Bronchial epithelial cell (primary cell): Measurements from ENCODE around the gene CD164L2. TPM values are rescaled to one million over a fixed set of nuclear protein-coding genes. Genes with fewer than 3 reads are reported as not detected.

Experiments
- DNase-seq: peaks from one replicate; pipeline ENCODE4 v3.0.0-alpha.2; 2010; ENCODE audit warnings: low read depth
- FAIRE-seq: peaks from 2 replicates; lab custom pipeline; 2011; peaks lifted over from hg19 to GRCh38; lab: Jason Lieb, UNC
- H3K27me3 ChIP-seq: 2 replicates; pipeline ENCODE4 v1.5.1; 2011; ENCODE audit warnings: low read length; ENCODE audit not compliant: control insufficient read depth, insufficient read depth
- H3K36me3 ChIP-seq: 2 replicates; pipeline ENCODE4 v1.5.1; 2011; ENCODE audit warnings: low read length; ENCODE audit not compliant: control insufficient read depth, insufficient read depth
- H3K4me3 ChIP-seq: 2 replicates; pipeline ENCODE4 v1.5.1; 2011; ENCODE audit warnings: mild to moderate bottlenecking, low read depth, low read length, control low read depth
- CTCF ChIP-seq: IDR thresholded peaks from 2 replicates; pipeline ENCODE4 v1.5.1; 2011; ENCODE audit warnings: mild to moderate bottlenecking, moderate library complexity, low read length, control low read depth, inconsistent platforms; ENCODE audit not compliant: insufficient read depth, severe bottlenecking
- total RNA-seq: library from RNA; depleted of rRNA; stranded (reverse); fragments of >200 nt; gene quantifications from 2 replicates; pipeline ENCODE4 v1.2.1, GENCODE V29; 2014

CD164L2 gene
- total RNA-seq, 1 donor from 2014 or later, result 1.1 TPM

- peak; percentile 91 for TF ChIP-seq CTCF
- peak; percentile 28 for FAIRE-seq
- Histone ChIP-seq H3K36me3 (peaks cover 44% of the 10 kb centered on the region), H3K4me3 (no peak overlapping the region), H3K27me3 (no peaks in the 10 kb centered on the region)
- no peak for DNase-seq
Measured at GRCh38 chr1:27332536-27333281, 50.4 kb downstream of the CD164L2 start.

- DNase-seq (no peak), FAIRE-seq (no peak)
- Histone ChIP-seq H3K4me3 (no peak overlapping the region), H3K36me3 (peaks cover 44% of the 10 kb centered on the region), H3K27me3 (no peaks in the 10 kb centered on the region)
- TF ChIP-seq CTCF, result no peak
Measured at GRCh38 chr1:27331922-27332321, 51.2 kb downstream of the CD164L2 start.

- no peak for TF ChIP-seq CTCF
- no peak overlapping the region for H3K4me3 ChIP-seq
- DNase-seq, result no peak
- peaks cover 42% of the 10 kb centered on the region for H3K36me3 ChIP-seq
- no peaks in the 10 kb centered on the region for H3K27me3 ChIP-seq
- FAIRE-seq, result no peak
Measured at GRCh38 chr1:27331426-27331825, 51.7 kb downstream of the CD164L2 start.

GRCh38 chr1:27330786-27331185 is 52.3 kb downstream of the CD164L2 start:
- no peak for TF ChIP-seq CTCF
- H3K36me3 ChIP-seq, result peaks cover 38% of the 10 kb centered on the region

More at GRCh38 chr1:27330786-27331185, 52.3 kb downstream of the CD164L2 start:
- DNase-seq (no peak), FAIRE-seq (no peak)
- no peaks in the 10 kb centered on the region for H3K27me3 ChIP-seq
- H3K4me3 ChIP-seq, result no peak overlapping the region

Other genes starting within 250 kb of the CD164L2 start
- 5.0 and 22.8 TPM in 2 replicates for gene SLC9A1, start 228.2 kb downstream of the CD164L2 start, total RNA-seq
- 13.4 and 16.5 TPM in 2 replicates for gene WDTC1, start 148.7 kb downstream of the CD164L2 start, total RNA-seq
- 16.5 and 17.1 TPM in 2 replicates for gene TMEM222, start 61.2 kb downstream of the CD164L2 start, total RNA-seq
- 31.9 and 86.3 TPM in 2 replicates for gene SYTL1, start 41.3 kb downstream of the CD164L2 start, total RNA-seq
- 12.1 and 17.2 TPM in 2 replicates for gene MAP3K6, start 16.4 kb downstream of the CD164L2 start, total RNA-seq
- 0.26 TPM in 2 replicates for gene FCN3, start 8.5 kb downstream of the CD164L2 start, total RNA-seq
- not detected in 2 replicates for gene GPR3, start 9.3 kb upstream of the CD164L2 start, total RNA-seq
- gene WASF2, start 106.8 kb upstream of the CD164L2 start, total RNA-seq, result 22.1 and 38.3 TPM in 2 replicates
- gene AHDC1, start 220.8 kb upstream of the CD164L2 start, total RNA-seq, result 5.0 and 14.6 TPM in 2 replicates